B cell (primary cell): ENCODE data around the gene PIN1. TPM values are rescaled to one million over a fixed set of nuclear protein-coding genes. Genes with fewer than 3 reads are reported as not detected.

Source experiments
- ATAC-seq: fragments of 200-7000 bp; cut with Tn5 transposase; one replicate; pipeline ENCODE4 v1.10.0; 2021; ENCODE audit warnings: low read depth, mild to moderate bottlenecking, moderate number of reproducible peaks, moderate library complexity
- CTCF ChIA-PET: fragments of 350-600 bp; sonication (Branson Sonifier 250); formaldehyde crosslinking; loops from one replicate; lab custom pipeline; 2021; ENCODE audit warnings: antibody characterized with exemption, inconsistent platforms; lab: Charles Lee
- POLR2A ChIA-PET: fragments of 350-600 bp; sonication (Branson Sonifier 250); formaldehyde crosslinking; loops from one replicate; lab custom pipeline; 2021; ENCODE audit warnings: antibody characterized with exemption; lab: Charles Lee
- DNase-seq: peaks from one replicate; pipeline ENCODE4 v3.0.0; 2013
- H2AFZ ChIP-seq: 2 replicates; pipeline ENCODE4 v1.6.1; 2012; ENCODE audit warnings: mild to moderate bottlenecking, low read depth, low read length; ENCODE audit not compliant: insufficient read depth, poor library complexity, severe bottlenecking
- H3K27ac ChIP-seq, 2 donors: 1 replicate in 1 of 2; 2 replicates in 1 of 2; pipeline ENCODE4 v1.5.1; 2012 to 2013; ENCODE audit warnings: low read length in 2 of 2, mild to moderate bottlenecking in 2 of 2, moderate library complexity in 1 of 2
- H3K27me3 ChIP-seq, 4 experiments: fragments of 200-600 bp in 1 of 4; sonication (generic) in 1 of 4; replicated peaks in 1 of 4; 1 replicate in 2 of 4; 2 replicates in 2 of 4; pipeline versions ENCODE4 v1.6.1 to v1.7.0; 2013 to 2016; ENCODE audit warnings: low read length in 3 of 4, mild to moderate bottlenecking in 2 of 4, mixed read lengths in 1 of 4, moderate library complexity in 1 of 4; ENCODE audit not compliant: insufficient read depth in 4 of 4, control insufficient read depth in 3 of 4; ENCODE audit errors: control extremely low read depth in 1 of 4
- H3K36me3 ChIP-seq, 2 experiments: replicated peaks in 1 of 2; 1 replicate in 1 of 2; 2 replicates in 1 of 2; pipeline versions ENCODE4 v1.6.1 to v1.7.1; 2013; ENCODE audit warnings: low read length in 1 of 2; ENCODE audit not compliant: insufficient read depth in 2 of 2, control insufficient read depth in 1 of 2; ENCODE audit errors: control extremely low read depth in 1 of 2, extremely low read depth in 1 of 2
- H3K4me1 ChIP-seq, 2 donors: fragments of 200-600 bp in 1 of 2; sonication (generic) in 1 of 2; 1 replicate in 1 of 2; 2 replicates in 1 of 2; pipeline versions ENCODE4 v1.5.1 to v1.6.1; 2013 to 2017; ENCODE audit warnings: low read length in 2 of 2; ENCODE audit not compliant: control insufficient read depth in 2 of 2, insufficient read depth in 2 of 2
- H3K4me2 ChIP-seq: replicated peaks from 2 replicates; pipeline ENCODE3; 2012; ENCODE audit warnings: mild to moderate bottlenecking, low read depth, low read length; ENCODE audit not compliant: poor library complexity, severe bottlenecking
- H3K4me3 ChIP-seq, 5 experiments: fragments of 200-600 bp in 1 of 5; sonication (generic) in 1 of 5; 1 replicate in 3 of 5; 2 replicates in 2 of 5; pipeline versions ENCODE4 v1.5.1 to v1.7.0; 2011 to 2016; ENCODE audit warnings: low read length in 4 of 5, mild to moderate bottlenecking in 4 of 5, low read depth in 2 of 5, control low read depth in 1 of 5, moderate library complexity in 1 of 5; ENCODE audit not compliant: insufficient read depth in 1 of 5; ENCODE audit errors: control extremely low read depth in 1 of 5, extremely low read depth in 1 of 5
- H3K79me2 ChIP-seq: fragments of 200-600 bp; sonication (generic); one replicate; pipeline ENCODE4 v1.6.0; 2016; ENCODE audit warnings: low read length; ENCODE audit not compliant: control insufficient read depth, insufficient read depth
- H3K9ac ChIP-seq: fragments of 200-600 bp; sonication (generic); 2 replicates; pipeline ENCODE4 v1.6.1; 2017; ENCODE audit warnings: mild to moderate bottlenecking, low read length, moderate library complexity
- H3K9me3 ChIP-seq, 3 donors: one replicate each; pipeline versions ENCODE4 v1.6.1 to v1.7.1; 2013; ENCODE audit warnings: low read length in 2 of 3; ENCODE audit not compliant: control insufficient read depth in 2 of 3, insufficient read depth in 1 of 3; ENCODE audit errors: control extremely low read depth in 1 of 3
- H4K20me1 ChIP-seq: 2 replicates; pipeline ENCODE4 v1.6.0; 2012; ENCODE audit warnings: mild to moderate bottlenecking, low read length; ENCODE audit not compliant: insufficient read depth, control insufficient read depth, poor library complexity, severe bottlenecking
- H3K27ac Mint-ChIP-seq: one replicate; pipeline ENCODE4 v1.8.0; 2021; ENCODE audit warnings: mixed read lengths
- H3K27me3 Mint-ChIP-seq: one replicate; pipeline ENCODE4 v1.8.0; 2021; ENCODE audit warnings: mixed read lengths
- H3K4me1 Mint-ChIP-seq: one replicate; pipeline ENCODE4 v1.8.0; 2021; ENCODE audit warnings: mixed read lengths
- H3K4me3 Mint-ChIP-seq: one replicate; pipeline ENCODE4 v1.8.0; 2021; ENCODE audit warnings: mixed read lengths
- H3K9me3 Mint-ChIP-seq: one replicate; pipeline ENCODE4 v1.8.0; 2022; ENCODE audit warnings: mixed read lengths; ENCODE audit not compliant: insufficient read depth
- CTCF ChIP-seq: fragments of 200-600 bp; IDR thresholded peaks from one replicate; pipeline ENCODE4 v1.8.0; 2022; ENCODE audit warnings: antibody characterized with exemption, mild to moderate bottlenecking
- EZH2 ChIP-seq: IDR thresholded peaks from 2 replicates; pipeline ENCODE4 v1.6.1; 2012; ENCODE audit warnings: borderline replicate concordance, low read depth, mild to moderate bottlenecking, moderate library complexity, low read length; ENCODE audit not compliant: insufficient read depth, poor library complexity, severe bottlenecking
- WGBS: methylation state at CpG from one replicate; pipeline ENCODE4 v1.1.5; 2013; ENCODE audit warnings: missing lambda C conversion rate; ENCODE audit not compliant: insufficient coverage; 5-methylcytosine and 5-hydroxymethylcytosine counted together
- intact Hi-C: fragments of 100-400 bp; cut with micrococcal nuclease; formaldehyde crosslinking; loops from one replicate; pipeline ENCODE4 v1.10.0; 2022
- polyA plus RNA-seq: library from polyadenylated mRNA; depleted of rRNA; stranded (reverse); fragments of >200 nt; gene quantifications from 2 replicates; pipeline ENCODE4 v1.2.3, GENCODE V29; 2012
- total RNA-seq, 2 donors: library from RNA; stranded (reverse); fragments of 120-200 nt in 1 of 2; gene quantifications; 1 replicate in 1 of 2; 2 replicates in 1 of 2; pipeline versions ENCODE4 v1.2.3 to v1.2.4, GENCODE V29; 2013 to 2022

PIN1 gene
- total and polyA plus RNA-seq, 2 donors (not counting 1 experiment from before 2014, with no cell fraction given), result 58.9 to 99.0 TPM

GRCh38 chr19:9811139-9811538, 24.0 kb upstream of the PIN1 start:
- TF ChIP-seq CTCF, result no peak
- no peak for TF ChIP-seq EZH2
- H3K79me2 ChIP-seq, result peaks cover 41% of the 10 kb centered on the region
- intact Hi-C loops, result loop anchor here (10.0 kb wide), 1 partner anchor 1564 kb away; the partner anchor contains the start of gene SWSAP1
- no peak overlapping the region for H3K4me3 Mint-ChIP-seq
- 99% methylated on average over 21 of the region's 21 CpGs for WGBS
- no peaks in the 10 kb centered on the region for H4K20me1 ChIP-seq
- H3K27ac Mint-ChIP-seq, result no peak overlapping the region
- peaks cover 3% of the 10 kb centered on the region for H3K9me3 Mint-ChIP-seq
- H3K4me1 ChIP-seq, result no peaks in the 10 kb centered on the region
- DNase-seq, result no peak
- H3K4me2 ChIP-seq, result no peak overlapping the region
- H3K4me3 ChIP-seq, result no peak overlapping the region
- POLR2A ChIA-PET, result interaction anchor here (0.7 kb wide), 1 partner anchor 19 kb away, joined by 4 read pairs; no protein-coding TSS in a partner anchor
- ATAC-seq, result no peak
- no peak overlapping the region for H3K27ac ChIP-seq
- no peaks in the 10 kb centered on the region for H3K27me3 ChIP-seq
- no peak overlapping the region for H2AFZ ChIP-seq
- no peaks in the 10 kb centered on the region for H3K4me1 Mint-ChIP-seq
- CTCF ChIA-PET, result no interaction called here
- H3K9me3 ChIP-seq, result peaks cover 0 to 16% (median 6%) of the 10 kb centered on the region in 3 donors
- peaks cover 0 to 27% of the 10 kb centered on the region in 2 experiments for H3K36me3 ChIP-seq
- H3K27me3 Mint-ChIP-seq, result no peaks in the 10 kb centered on the region
- H3K9ac ChIP-seq, result no peak overlapping the region

- H3K27me3 ChIP-seq, result no peaks in the 10 kb centered on the region
- Mint-ChIP-seq H3K27ac (peak overlapping the region; percentile 92), H3K9me3 (peaks cover 3% of the 10 kb centered on the region), H3K4me1 (peaks cover 29% of the 10 kb centered on the region), H3K27me3 (no peaks in the 10 kb centered on the region), H3K4me3 (peak overlapping the region; percentile 95)
- peaks cover 42% of the 10 kb centered on the region for H3K79me2 ChIP-seq
- H2AFZ ChIP-seq, result peak overlapping the region; percentile 92
- H3K9ac ChIP-seq, result peak overlapping the region; percentile 87
- ChIA-PET POLR2A (interaction anchor here (0.7 to 1.1 kb wide), 6 partner anchors 10 to 750 kb away, joined by 3 to 8 read pairs (median 4); partner anchors contain the start of genes CDKN2D, PIN1 and UBL5), CTCF (interaction anchor here (1.0 to 1.2 kb wide), 2 partner anchors 10 to 16 kb away, joined by 3 read pairs; partner anchors contain the start of gene UBL5)
- peaks cover 0 to 4% of the 10 kb centered on the region in 2 experiments for H3K36me3 ChIP-seq
- peaks cover 10 to 15% of the 10 kb centered on the region in 2 donors for H3K4me1 ChIP-seq
- TF ChIP-seq CTCF, result no peak
- TF ChIP-seq EZH2, result no peak
- 2% methylated on average over 38 of the region's 39 CpGs for WGBS
- ATAC-seq (no peak), DNase-seq (no peak)
- H4K20me1 ChIP-seq, result no peaks in the 10 kb centered on the region
- peaks cover 1 to 16% (median 6%) of the 10 kb centered on the region in 3 donors for H3K9me3 ChIP-seq
- intact Hi-C loops, result loop anchor here (5.0 to 10.0 kb wide), 3 partner anchors 1019 to 1557 kb away; partner anchors contain the start of genes RAB11B, SWSAP1 and TMED1
- peak overlapping the region; percentile 1 to 98 (median 96) for H3K4me3 ChIP-seq
- H3K27ac ChIP-seq, result peak overlapping the region; percentile 92 to 98
- peak overlapping the region; percentile 88 for H3K4me2 ChIP-seq
These were observed 16.9 kb upstream of the PIN1 start for GRCh38 chr19:9818175-9818733.
